Thyroid gland (tissue), 4 donors: ENCODE measurements around the gene HMCN2. TPM values are rescaled to one million over a fixed set of nuclear protein-coding genes. Genes with fewer than 3 reads are reported as not detected.

Experiments used
- DNase-seq, 2 donors: peaks; one replicate each; pipeline ENCODE4 v3.0.0-alpha.2; 2019
- H3K27ac ChIP-seq, 3 donors: fragments of 200-600 bp; sonication (generic); 1 replicate in 2 of 3; 2 replicates in 1 of 3; pipeline ENCODE4 v1.5.1; 2016 to 2019; ENCODE audit warnings: mild to moderate bottlenecking in 1 of 3, moderate library complexity in 1 of 3
- H3K27me3 ChIP-seq: fragments of 200-600 bp; sonication (generic); one replicate; pipeline ENCODE4 v1.5.1; 2019
- H3K36me3 ChIP-seq, 2 donors: fragments of 200-600 bp; sonication (generic); one replicate each; pipeline ENCODE4 v1.5.1; 2016 to 2019
- H3K4me1 ChIP-seq, 2 donors: fragments of 200-600 bp; sonication (generic); one replicate each; pipeline ENCODE4 v1.5.1; 2017 to 2019
- H3K4me3 ChIP-seq, 3 donors: fragments of 200-600 bp; sonication (generic); replicated peaks in 1 of 3; 1 replicate in 2 of 3; 2 replicates in 1 of 3; pipeline ENCODE4 v1.5.1; 2016; ENCODE audit warnings: mild to moderate bottlenecking in 1 of 3
- H3K9me3 ChIP-seq: fragments of 200-600 bp; sonication (generic); one replicate; pipeline ENCODE4 v1.5.1; 2017
- CTCF ChIP-seq, 6 experiments: fragments of 200-600 bp in 3 of 6; fragments of 450-650 bp in 3 of 6; sonication (generic) in 3 of 6; IDR thresholded peaks; one replicate each; pipeline ENCODE4 v1.5.1; 2016 to 2019; ENCODE audit warnings: antibody characterized with exemption in 6 of 6, mild to moderate bottlenecking in 2 of 6, inconsistent platforms in 1 of 6, moderate library complexity in 1 of 6
- POLR2A ChIP-seq, 2 donors: fragments of 450-650 bp; IDR thresholded peaks; one replicate each; pipeline ENCODE4 v1.6.1; 2017; ENCODE audit warnings: antibody characterized with exemption in 2 of 2, mild to moderate bottlenecking in 2 of 2, moderate library complexity in 1 of 2
- WGBS, 2 donors: methylation state at CpG; one replicate each; pipeline ENCODE4 v1.1.5; 2017; 5-methylcytosine and 5-hydroxymethylcytosine counted together
- intact Hi-C: fragments of 100-400 bp; cut with DNase I; formaldehyde crosslinking; loops from one replicate; pipeline ENCODE4 v1.15.1; 2023
- total RNA-seq, 4 donors: library from RNA; depleted of rRNA; stranded (reverse); fragments of >200 nt; gene quantifications; one replicate each; pipeline ENCODE4 v1.2.3, GENCODE V29; 2016

HMCN2 gene
- total RNA-seq, 4 donors from 2014 or later = 1.7 to 5.5 (median 3.5) TPM

- H3K4me3 ChIP-seq = no peak overlapping the region
- intact Hi-C loops = no loop called here
- H3K4me1 ChIP-seq = peaks cover 21 to 36% of the 10 kb centered on the region in 2 donors
- no peaks in the 10 kb centered on the region for H3K9me3 ChIP-seq
- 78 to 80% methylated on average over 12 of the region's 13 CpGs for WGBS, 2 donors
- no peaks in the 10 kb centered on the region for H3K36me3 ChIP-seq
- DNase-seq = no peak
- H3K27me3 ChIP-seq = no peaks in the 10 kb centered on the region
- no peak for TF ChIP-seq POLR2A (IDR thresholded peaks at IDR 0.05)
- no peak for TF ChIP-seq CTCF (IDR thresholded peaks at IDR 0.05)
- no peak overlapping the region for H3K27ac ChIP-seq
Measured at GRCh38 chr9:130290291-130291181, 25.0 kb downstream of the HMCN2 start.

GRCh38 chr9:130291474-130291873 lies 25.9 kb downstream of the HMCN2 start:
- H3K9me3 ChIP-seq = no peaks in the 10 kb centered on the region
- no peaks in the 10 kb centered on the region for H3K27me3 ChIP-seq
- TF ChIP-seq CTCF (IDR thresholded peaks at IDR 0.05) = no peak
- no peak for TF ChIP-seq POLR2A (IDR thresholded peaks at IDR 0.05)
- H3K4me1 ChIP-seq = peaks cover 21 to 36% of the 10 kb centered on the region in 2 donors
- no peak overlapping the region for H3K4me3 ChIP-seq
- H3K36me3 ChIP-seq = no peaks in the 10 kb centered on the region
- 84 to 85% methylated on average over 5 of the region's 5 CpGs for WGBS, 2 donors
- intact Hi-C loops = no loop called here
- DNase-seq = no peak
- no peak overlapping the region for H3K27ac ChIP-seq

GRCh38 chr9:130292106-130292505 lies 26.5 kb downstream of the HMCN2 start:
- 77 to 92% methylated on average over 6 of the region's 6 CpGs for WGBS, 2 donors
- DNase-seq = no peak
- TF ChIP-seq POLR2A (IDR thresholded peaks at IDR 0.05) (no peak), CTCF (IDR thresholded peaks at IDR 0.05) (no peak)
- H3K27me3 ChIP-seq = no peaks in the 10 kb centered on the region
- H3K27ac ChIP-seq = no peak overlapping the region
- H3K36me3 ChIP-seq = no peaks in the 10 kb centered on the region
- intact Hi-C loops = no loop called here
- H3K9me3 ChIP-seq = no peaks in the 10 kb centered on the region
- H3K4me1 ChIP-seq = peaks cover 19 to 30% of the 10 kb centered on the region in 2 donors
- no peak overlapping the region for H3K4me3 ChIP-seq

GRCh38 chr9:130294664-130295063 lies 29.1 kb downstream of the HMCN2 start:
- H3K9me3 ChIP-seq = no peaks in the 10 kb centered on the region
- H3K27me3 ChIP-seq = no peaks in the 10 kb centered on the region
- H3K4me1 ChIP-seq = peaks cover 0 to 10% of the 10 kb centered on the region in 2 donors
- DNase-seq = no peak
- no peak overlapping the region for H3K4me3 ChIP-seq
- no peak for TF ChIP-seq POLR2A (IDR thresholded peaks at IDR 0.05)
- TF ChIP-seq CTCF (IDR thresholded peaks at IDR 0.05) = no peak
- no peaks in the 10 kb centered on the region for H3K36me3 ChIP-seq
- WGBS, 2 donors = 82 to 97% methylated on average over 3 to 5 of the region's 6 CpGs
- intact Hi-C loops = no loop called here
- H3K27ac ChIP-seq = no peak overlapping the region

- TF ChIP-seq CTCF (IDR thresholded peaks at IDR 0.05) (no peak), POLR2A (IDR thresholded peaks at IDR 0.05) (no peak)
- no peaks in the 10 kb centered on the region for H3K9me3 ChIP-seq
- WGBS, 2 donors = 82 to 86% methylated on average over 10 to 11 of the region's 11 CpGs
Measured at GRCh38 chr9:130295431-130295830, 29.9 kb downstream of the HMCN2 start.

More at GRCh38 chr9:130295431-130295830, 29.9 kb downstream of the HMCN2 start:
- Histone ChIP-seq H3K36me3 (no peaks in the 10 kb centered on the region), H3K27ac (no peak overlapping the region), H3K4me1 (peaks cover 0 to 5% of the 10 kb centered on the region in 2 donors), H3K4me3 (no peak overlapping the region), H3K27me3 (no peaks in the 10 kb centered on the region)
- intact Hi-C loops = no loop called here
- DNase-seq = no peak
